HepG2 (cell line): Measurements from ENCODE around the gene PDZD2. TPM values are rescaled to one million over a fixed set of nuclear protein-coding genes. Genes with fewer than 3 reads are reported as not detected.

ENCODE experiments used
- ATAC-seq: fragments of 200-7000 bp; cut with Tn5 transposase; 3 replicates; pipeline ENCODE4 v1.9.1; 2020; ENCODE audit warnings: mild to moderate bottlenecking, moderate library complexity
- BruUV-seq: library from RNA; stranded (reverse); fragments of 400-500 nt; replicated peaks from 2 replicates; lab custom pipeline; 2021; lab: Mats Ljungman, UMichigan
- CTCF ChIA-PET: fragments of 300-600 bp; formaldehyde crosslinking; extraction: SDS; loops from one replicate; lab custom pipeline; 2021; ENCODE audit warnings: low total read pairs, inconsistent platforms, low intra/inter-chr PET ratio; lab: Yijun Ruan, JAX
- POLR2A ChIA-PET: fragments of 350-600 bp; sonication (Branson Sonifier 250); formaldehyde crosslinking; loops from one replicate; lab custom pipeline; 2020; ENCODE audit warnings: antibody characterized with exemption, inconsistent platforms; lab: Yijun Ruan, JAX
- DNase-seq: peaks from one replicate; pipeline ENCODE4 v3.0.0-alpha.2; 2015; ENCODE audit warnings: low spot score
- FAIRE-seq: peaks from 3 replicates; lab custom pipeline; 2011; peaks lifted over from hg19 to GRCh38; lab: Jason Lieb, UNC
- H2AFZ ChIP-seq: one replicate; pipeline ENCODE4 v1.6.1; 2011; ENCODE audit warnings: low read length, inconsistent platforms
- H3K27ac ChIP-seq: fragments of 300-600 bp; 3 replicates; pipeline ENCODE4 v1.8.0; 2011; ENCODE audit warnings: mixed run types, mild to moderate bottlenecking, mixed read lengths, low read length, inconsistent platforms; ENCODE audit not compliant: insufficient read depth; ENCODE audit errors: extremely low read length
- H3K27me3 ChIP-seq, 2 experiments: fragments of 200-600 bp in 1 of 2; 2 replicates in 1 of 2; 3 replicates in 1 of 2; pipeline versions ENCODE4 v1.6.0 to v1.8.0; 2011; ENCODE audit warnings: low read length in 2 of 2, mild to moderate bottlenecking in 2 of 2, moderate library complexity in 2 of 2, inconsistent platforms in 1 of 2; ENCODE audit not compliant: insufficient read depth in 2 of 2, control insufficient read depth in 1 of 2
- H3K36me3 ChIP-seq, 2 experiments: fragments of 200-600 bp in 1 of 2; replicated peaks in 1 of 2; 2 replicates in 1 of 2; 3 replicates in 1 of 2; pipeline versions ENCODE4 v1.5.1 to v1.8.0; 2011; ENCODE audit warnings: low read length in 2 of 2, inconsistent platforms in 1 of 2; ENCODE audit not compliant: insufficient read depth in 2 of 2, control insufficient read depth in 1 of 2
- H3K4me1 ChIP-seq: 2 replicates; pipeline ENCODE4 v1.5.1; 2012; ENCODE audit warnings: low read length, inconsistent platforms; ENCODE audit not compliant: insufficient read depth
- H3K4me2 ChIP-seq: 2 replicates; pipeline ENCODE4 v1.6.0; 2011; ENCODE audit warnings: low read depth, low read length, inconsistent platforms
- H3K4me3 ChIP-seq, 3 experiments: fragments of 200-600 bp in 1 of 3; sonication (generic), shearing (Covaris generic) in 1 of 3; replicated peaks in 1 of 3; 2 replicates each; pipeline ENCODE4 v1.5.1; 2011 to 2016; ENCODE audit warnings: low read length in 3 of 3, inconsistent platforms in 2 of 3, low read depth in 2 of 3, mild to moderate bottlenecking in 2 of 3, control low read depth in 1 of 3, mixed read lengths in 1 of 3; ENCODE audit not compliant: insufficient read depth in 1 of 3
- H3K79me2 ChIP-seq: one replicate; pipeline ENCODE4 v1.6.1; 2011; ENCODE audit warnings: low read length, inconsistent platforms; ENCODE audit not compliant: insufficient read depth
- H3K9ac ChIP-seq: 2 replicates; pipeline ENCODE4 v1.6.0; 2011; ENCODE audit warnings: mild to moderate bottlenecking, low read depth, low read length, inconsistent platforms; ENCODE audit not compliant: insufficient read depth
- H3K9me3 ChIP-seq: 2 replicates; pipeline ENCODE4 v1.5.1; 2012; ENCODE audit warnings: mild to moderate bottlenecking, low read length
- H4K20me1 ChIP-seq: 2 replicates; pipeline ENCODE4 v1.6.0; 2011; ENCODE audit warnings: inconsistent platforms, mild to moderate bottlenecking, low read length, moderate library complexity; ENCODE audit not compliant: insufficient read depth
- FOXM1 ChIP-seq: sonication (generic); formaldehyde crosslinking; IDR thresholded peaks from 2 replicates; pipeline ENCODE4 v1.5.0; 2020; ENCODE audit warnings: missing genetic modification reagents
- KLF12 ChIP-seq: sonication (generic); formaldehyde crosslinking; IDR thresholded peaks from 2 replicates; pipeline ENCODE4 v1.4.0; 2020; ENCODE audit warnings: missing genetic modification reagents, borderline replicate concordance
- NCOR1 ChIP-seq: fragments of 200-600 bp; sonication (generic); IDR thresholded peaks from 2 replicates; pipeline ENCODE4 v1.7.0; 2017; ENCODE audit warnings: antibody characterized with exemption, low read length, borderline replicate concordance
- PATZ1 ChIP-seq: sonication (generic); formaldehyde crosslinking; IDR thresholded peaks from 2 replicates; pipeline ENCODE4 v1.4.0; 2020; ENCODE audit warnings: missing genetic modification reagents
- PPARG ChIP-seq: conservative IDR thresholded peaks from 2 replicates; pipeline ENCODE4 v1.6.1; 2016; ENCODE audit warnings: missing biosample characterization, missing genetic modification reagents
- SNAI1 ChIP-seq: sonication (generic); formaldehyde crosslinking; IDR thresholded peaks from 2 replicates; pipeline ENCODE4 v1.5.0; 2020; ENCODE audit warnings: mild to moderate bottlenecking, missing genetic modification reagents, borderline replicate concordance
- ZBTB33 ChIP-seq: sonication (generic); formaldehyde crosslinking; IDR thresholded peaks from 2 replicates; pipeline ENCODE4 v1.4.0; 2020; ENCODE audit warnings: missing genetic modification reagents
- ZBTB37 ChIP-seq: sonication (generic); formaldehyde crosslinking; IDR thresholded peaks from 2 replicates; pipeline ENCODE4 v1.4.0; 2020; ENCODE audit warnings: mild to moderate bottlenecking, missing genetic modification reagents
- ZNF225 ChIP-seq: sonication (generic); formaldehyde crosslinking; IDR thresholded peaks from 2 replicates; pipeline ENCODE4 v1.4.0; 2020; ENCODE audit warnings: mild to moderate bottlenecking, missing genetic modification reagents
- ZNF235 ChIP-seq: sonication (generic); formaldehyde crosslinking; IDR thresholded peaks from 2 replicates; pipeline ENCODE4 v1.8.1; 2023; ENCODE audit warnings: mild to moderate bottlenecking, missing genetic modification reagents, borderline replicate concordance
- ZNF329 ChIP-seq: sonication (generic); formaldehyde crosslinking; IDR thresholded peaks from 2 replicates; pipeline ENCODE4 v1.9.0; 2021; ENCODE audit warnings: low read depth, mild to moderate bottlenecking, missing genetic modification reagents
- ZNF607 ChIP-seq: sonication (generic); formaldehyde crosslinking; IDR thresholded peaks from 2 replicates; pipeline ENCODE4 v1.5.1; 2020; ENCODE audit warnings: missing genetic modification reagents, mild to moderate bottlenecking, borderline replicate concordance
- ZNF768 ChIP-seq: sonication (generic); formaldehyde crosslinking; IDR thresholded peaks from 2 replicates; pipeline ENCODE4 v1.4.0; 2020; ENCODE audit warnings: missing genetic modification reagents
- ZSCAN9 ChIP-seq: IDR thresholded peaks from 2 replicates; pipeline ENCODE4 v1.6.1; 2016; ENCODE audit warnings: borderline replicate concordance
- WGBS: methylation state at CpG from one replicate; pipeline ENCODE4 v1.1.6; 2017; ENCODE audit warnings: low lambda C conversion rate; 5-methylcytosine and 5-hydroxymethylcytosine counted together
- in situ Hi-C: cut with HindIII; loops from 2 replicates; pipeline ENCODE4 v1.10.0; 2017; ENCODE audit warnings: low pct_unique_long_range_greater_than_20kb; ENCODE audit not compliant: extremely low pct_ligation_motif_present
- intact Hi-C: fragments of 100-400 bp; cut with micrococcal nuclease; formaldehyde crosslinking; loops from one replicate; pipeline ENCODE4 v1.10.0; 2022; ENCODE audit not compliant: unreplicated experiment
- polyA plus RNA-seq, 8 experiments: library from polyadenylated mRNA; depleted of rRNA in 3 of 8; stranded (reverse) in 7 of 8; unstranded in 1 of 8; fragments of >200 nt; fragmentation: Illumina TruSeq in 4 of 8; extraction: Trizol in 4 of 8; gene quantifications; 2 replicates each; pipeline versions ENCODE4 v1.2.1 to v1.2.3, GENCODE V29; 2011 to 2016; ENCODE audit warnings: low read depth in 4 of 8, missing spikeins in 1 of 8, mixed read lengths in 1 of 8; ENCODE audit not compliant: insufficient read depth in 1 of 8
- total RNA-seq, 5 experiments: library from RNA; depleted of rRNA; stranded (reverse); fragments of >200 nt; fragmentation: Illumina TruSeq; extraction: Trizol; gene quantifications; 2 replicates each; pipeline ENCODE4 v1.2.3, GENCODE V29; 2016; ENCODE audit warnings: low read depth in 1 of 5

Gene PDZD2
- total and polyA plus RNA-seq, 2 of the 13 experiments (the other 11 are each of a cell fraction or from before 2014, with no cell fraction given), result 0.04 TPM; not detected in 1

GRCh38 chr5:32151198-32151597 is 512.3 kb downstream of the PDZD2 start:
- intact Hi-C loops, result no loop called here
- Histone ChIP-seq H3K9me3 (no peaks in the 10 kb centered on the region), H3K4me3 (no peak overlapping the region), H3K27ac (no peak overlapping the region), H3K36me3 (peaks cover 2 to 5% of the 10 kb centered on the region in 2 experiments; a peak in 3 of 5 replicates), H3K4me2 (no peak overlapping the region), H3K9ac (no peak overlapping the region), H4K20me1 (peaks cover 76% of the 10 kb centered on the region), H3K27me3 (no peaks in the 10 kb centered on the region), H3K79me2 (peaks cover 99% of the 10 kb centered on the region), H2AFZ (no peak overlapping the region), H3K4me1 (peaks cover 77% of the 10 kb centered on the region)
- TF ChIP-seq ZNF607 (CRISPR knock-in tag), result no peak
- TF ChIP-seq ZNF329 (CRISPR knock-in tag), result no peak
- no peak for TF ChIP-seq ZNF225 (CRISPR knock-in tag)
- no peak for TF ChIP-seq ZBTB37
- no peak for TF ChIP-seq NCOR1
- TF ChIP-seq ZNF768 (CRISPR knock-in tag), result no peak
- TF ChIP-seq FOXM1 (CRISPR knock-in tag), result no peak
- no peak for TF ChIP-seq ZSCAN9
- no peak for TF ChIP-seq ZBTB33 (CRISPR knock-in tag)
- TF ChIP-seq SNAI1 (CRISPR knock-in tag), result no peak
- TF ChIP-seq ZNF235 (CRISPR knock-in tag), result no peak
- TF ChIP-seq PATZ1 (CRISPR knock-in tag), result no peak
- no peak for TF ChIP-seq KLF12 (CRISPR knock-in tag)
- no peak for TF ChIP-seq PPARG (CRISPR knock-in tag)
- ChIA-PET POLR2A (interaction anchor here (0.9 kb wide), 1 partner anchor 23 kb away, joined by 3 read pairs; the partner anchor contains the start of gene GOLPH3), CTCF (no interaction called here)
- ATAC-seq (no peak), FAIRE-seq (no peak), DNase-seq (no peak)
- WGBS, result 95% methylated on average over 6 of the region's 6 CpGs
- in situ Hi-C loops, result no loop called here
- no TSS peak for BruUV-seq
